Ovary (tissue), 9 donors: ENCODE measurements around the gene SLC9A9. TPM values are rescaled to one million over a fixed set of nuclear protein-coding genes. Genes with fewer than 3 reads are reported as not detected.

Experiments used
- DNase-seq, 5 donors: peaks; one replicate each; pipeline ENCODE4 v3.0.0-alpha.2; 2019 to 2020
- H3K27ac ChIP-seq, 2 donors: fragments of 200-600 bp; one replicate each; pipeline versions ENCODE4 v1.5.1 to v1.8.0; 2019 to 2022
- H3K27me3 ChIP-seq: fragments of 200-600 bp; one replicate; pipeline ENCODE4 v1.8.0; 2022
- H3K36me3 ChIP-seq: fragments of 200-600 bp; sonication (generic); one replicate; pipeline ENCODE4 v1.5.1; 2019
- H3K4me1 ChIP-seq: one replicate; pipeline ENCODE4 v1.8.1; 2013; ENCODE audit warnings: mild to moderate bottlenecking, moderate library complexity; ENCODE audit not compliant: insufficient read depth
- H3K4me3 ChIP-seq: fragments of 200-600 bp; sonication (generic); one replicate; pipeline ENCODE4 v1.5.1; 2017
- H3K9me3 ChIP-seq, 2 donors: fragments of 200-600 bp in 1 of 2; sonication (generic) in 1 of 2; one replicate each; pipeline versions ENCODE4 v1.5.1 to v1.8.1; 2013 to 2019; ENCODE audit warnings: mild to moderate bottlenecking in 1 of 2, moderate library complexity in 1 of 2
- EP300 ChIP-seq: sonication (generic); formaldehyde crosslinking; IDR thresholded peaks from one replicate; pipeline ENCODE4 v1.6.1; 2017; ENCODE audit warnings: antibody characterized with exemption
- POLR2A ChIP-seq: fragments of 450-650 bp; IDR thresholded peaks from one replicate; pipeline ENCODE4 v1.6.1; 2017; ENCODE audit warnings: antibody characterized with exemption, mild to moderate bottlenecking, moderate library complexity
- WGBS, 3 donors: extraction: QIAGEN DNeasy Blood & Tissue Kit in 1 of 3; methylation state at CpG; one replicate each; pipeline versions ENCODE4 v1.1.5 to v1.1.7; 2013 to 2017; 5-methylcytosine and 5-hydroxymethylcytosine counted together
- intact Hi-C, 4 donors: fragments of 100-400 bp; cut with DNase I; formaldehyde crosslinking; loops; one replicate each; pipeline versions ENCODE4 v1.11.0 to v1.15.1; 2022 to 2023
- polyA plus RNA-seq, 2 donors: library from polyadenylated mRNA; stranded (reverse); fragments of 200-250 nt in 1 of 2; fragments of 350-450 nt in 1 of 2; fragmentation: Illumina TruSeq in 1 of 2; extraction: RNeasy Lipid Tissue Mini Kit (QIAGEN cat#74804) in 1 of 2; gene quantifications; one replicate each; pipeline ENCODE4 v1.2.3, GENCODE V29; 2013 to 2014
- total RNA-seq, 7 donors: library from RNA; depleted of rRNA in 2 of 7; stranded (reverse); fragments of >200 nt in 2 of 7; fragmentation: NEBNext Ultra II Directional in 3 of 7; extraction: Animal tissue kit (Norgen Biotek cat#: 25700) in 3 of 7; gene quantifications; one replicate each; pipeline versions ENCODE4 v1.1.0 to v1.2.4, GENCODE V29; 2016 to 2023
- TF ChIP-seq, protein P1 (sequence below), 3 donors: fragments of 450-650 bp in 2 of 3; fragments of 200-600 bp in 1 of 3; IDR thresholded peaks; one replicate each; pipeline versions ENCODE4 v1.5.1 to v1.8.0; 2016 to 2022; ENCODE audit warnings: antibody characterized with exemption in 3 of 3, mild to moderate bottlenecking in 1 of 3
- donor health status: DM: no; HTN: no; CAD: no; lungs with moderate emphysema.
- donor health status: DM: no; HTN: no; CAD: no.
- donor health status: Bipolar disorder and iron deficiency.
- donor health status: DM: yes; HTN: yes; CAD: no.
- donor health status: DM: no; HTN: no; CAD: no.
- donor health status: DM: yes; HTN: yes; CAD: no.

Gene SLC9A9
- total and polyA plus RNA-seq, 9 donors, result 7.0 to 22.7 (median 13.5) TPM

DNA sequence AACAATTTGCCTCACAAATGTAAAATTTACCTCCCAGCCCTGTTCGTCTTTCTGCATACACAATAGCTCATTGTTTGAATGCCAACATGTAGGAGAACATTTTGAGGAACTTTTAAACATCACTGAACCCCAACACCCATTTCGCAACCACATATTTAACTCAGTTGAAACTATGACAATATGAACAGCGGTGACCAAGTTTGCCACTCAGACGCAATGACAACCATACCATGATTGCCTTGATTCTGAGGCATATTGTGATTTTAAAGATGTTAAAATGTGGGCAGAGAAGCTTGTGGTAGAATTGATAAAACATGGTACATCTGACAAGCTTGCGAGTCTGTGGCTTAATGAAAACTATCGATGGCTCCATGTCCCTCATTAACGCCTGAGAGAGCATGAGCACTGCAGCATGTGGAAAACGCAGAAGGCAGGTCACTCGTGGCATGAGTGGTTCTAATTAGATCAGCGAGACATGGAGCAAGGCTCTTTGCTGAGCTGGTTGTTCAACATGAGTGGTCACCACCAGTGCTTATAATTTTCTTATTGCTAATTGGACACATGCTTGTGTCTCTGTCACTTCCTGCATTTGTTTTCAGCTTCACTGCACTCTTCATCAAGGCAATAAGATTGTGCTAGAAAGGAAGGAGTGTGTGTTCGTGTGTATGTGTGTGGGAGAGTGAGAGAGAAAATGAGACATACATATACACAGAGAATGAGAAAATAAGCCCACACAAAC, 611.9 kb downstream of the SLC9A9 start:
- DNase-seq, result no peak
- Histone ChIP-seq H3K27me3 (no peaks in the 10 kb centered on the region), H3K4me1 (peaks cover 2% of the 10 kb centered on the region), H3K36me3 (no peaks in the 10 kb centered on the region), H3K9me3 (no peaks in the 10 kb centered on the region), H3K4me3 (no peak overlapping the region), H3K27ac (no peak overlapping the region)
- no peak for TF ChIP-seq EP300
- TF ChIP-seq, protein P1, sequence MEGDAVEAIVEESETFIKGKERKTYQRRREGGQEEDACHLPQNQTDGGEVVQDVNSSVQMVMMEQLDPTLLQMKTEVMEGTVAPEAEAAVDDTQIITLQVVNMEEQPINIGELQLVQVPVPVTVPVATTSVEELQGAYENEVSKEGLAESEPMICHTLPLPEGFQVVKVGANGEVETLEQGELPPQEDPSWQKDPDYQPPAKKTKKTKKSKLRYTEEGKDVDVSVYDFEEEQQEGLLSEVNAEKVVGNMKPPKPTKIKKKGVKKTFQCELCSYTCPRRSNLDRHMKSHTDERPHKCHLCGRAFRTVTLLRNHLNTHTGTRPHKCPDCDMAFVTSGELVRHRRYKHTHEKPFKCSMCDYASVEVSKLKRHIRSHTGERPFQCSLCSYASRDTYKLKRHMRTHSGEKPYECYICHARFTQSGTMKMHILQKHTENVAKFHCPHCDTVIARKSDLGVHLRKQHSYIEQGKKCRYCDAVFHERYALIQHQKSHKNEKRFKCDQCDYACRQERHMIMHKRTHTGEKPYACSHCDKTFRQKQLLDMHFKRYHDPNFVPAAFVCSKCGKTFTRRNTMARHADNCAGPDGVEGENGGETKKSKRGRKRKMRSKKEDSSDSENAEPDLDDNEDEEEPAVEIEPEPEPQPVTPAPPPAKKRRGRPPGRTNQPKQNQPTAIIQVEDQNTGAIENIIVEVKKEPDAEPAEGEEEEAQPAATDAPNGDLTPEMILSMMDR (IDR thresholded peaks at IDR 0.05), result no peak
- no peak for TF ChIP-seq POLR2A
- intact Hi-C loops, result no loop called here
- 90 to 96% (median 93%) methylated on average over 11 of the region's 11 CpGs for WGBS, 3 donors

DNA sequence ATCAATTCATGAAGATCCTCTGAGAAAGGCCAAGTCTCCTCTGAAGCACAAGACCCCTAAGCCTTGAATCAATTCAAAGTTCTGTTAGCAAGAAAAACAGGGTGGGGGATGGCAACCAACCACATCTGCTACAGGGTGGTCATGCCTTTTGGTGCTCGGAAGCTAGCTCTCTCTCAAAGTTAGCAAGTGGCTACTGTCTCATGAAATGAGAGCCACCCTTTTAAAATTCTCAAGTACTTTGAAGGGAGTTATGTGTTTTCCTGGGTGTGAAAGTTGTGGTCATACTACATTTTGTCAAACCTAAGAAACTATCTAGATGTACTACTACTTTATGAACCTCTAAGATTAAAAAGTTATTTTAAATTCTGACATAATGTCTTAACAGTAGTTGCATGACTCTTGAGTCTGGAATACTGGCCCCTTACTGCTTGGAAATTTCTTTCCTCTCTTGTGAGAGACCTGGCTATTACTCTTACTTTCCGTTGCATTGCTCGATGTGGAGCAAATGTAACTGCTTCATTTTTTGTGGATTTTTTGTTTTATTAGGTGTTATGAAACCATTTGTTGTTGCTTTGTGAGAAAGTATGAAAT, 612.6 kb downstream of the SLC9A9 start:
- Histone ChIP-seq H3K4me1 (no peaks in the 10 kb centered on the region), H3K27ac (no peak overlapping the region), H3K4me3 (no peak overlapping the region), H3K27me3 (no peaks in the 10 kb centered on the region), H3K36me3 (no peaks in the 10 kb centered on the region), H3K9me3 (no peaks in the 10 kb centered on the region)
- intact Hi-C loops, result no loop called here
- WGBS, 3 donors, result 96 to 98% (median 96%) methylated on average over 3 of the region's 3 CpGs
- TF ChIP-seq POLR2A (no peak), EP300 (no peak)
- TF ChIP-seq, protein P1 (IDR thresholded peaks at IDR 0.05), result no peak
- DNase-seq, result no peak

DNA sequence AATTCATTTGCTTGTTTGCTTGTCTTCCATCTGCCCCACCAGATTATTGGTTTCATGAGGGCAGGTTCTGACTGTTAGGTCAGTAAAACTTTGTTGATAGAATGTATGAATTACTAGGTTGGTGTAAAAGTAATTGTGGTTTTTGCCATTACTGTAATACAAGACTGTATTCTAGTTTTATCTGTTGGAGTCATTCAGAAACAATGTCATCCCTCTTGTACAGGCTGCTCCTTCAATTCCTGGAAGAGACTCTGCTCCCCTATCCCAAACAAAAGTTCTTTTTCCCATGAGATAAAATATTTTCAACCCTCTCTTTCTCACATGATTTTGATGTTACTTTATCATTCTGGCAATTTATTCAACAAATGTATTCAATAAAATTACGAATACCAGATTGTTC, 613.7 kb downstream of the SLC9A9 start:
- no peak overlapping the region for H3K4me3 ChIP-seq
- TF ChIP-seq POLR2A, result no peak
- TF ChIP-seq, protein P1 (IDR thresholded peaks at IDR 0.05), result no peak
- no peak for TF ChIP-seq EP300
- DNase-seq, result no peak
- no peaks in the 10 kb centered on the region for H3K4me1 ChIP-seq
- intact Hi-C loops, result no loop called here
- no peaks in the 10 kb centered on the region for H3K9me3 ChIP-seq
- 8 to 21% (median 20%) methylated on average over 1 of the region's 1 CpG for WGBS, 3 donors
- H3K27me3 ChIP-seq, result no peaks in the 10 kb centered on the region
- no peaks in the 10 kb centered on the region for H3K36me3 ChIP-seq
- H3K27ac ChIP-seq, result no peak overlapping the region

DNA sequence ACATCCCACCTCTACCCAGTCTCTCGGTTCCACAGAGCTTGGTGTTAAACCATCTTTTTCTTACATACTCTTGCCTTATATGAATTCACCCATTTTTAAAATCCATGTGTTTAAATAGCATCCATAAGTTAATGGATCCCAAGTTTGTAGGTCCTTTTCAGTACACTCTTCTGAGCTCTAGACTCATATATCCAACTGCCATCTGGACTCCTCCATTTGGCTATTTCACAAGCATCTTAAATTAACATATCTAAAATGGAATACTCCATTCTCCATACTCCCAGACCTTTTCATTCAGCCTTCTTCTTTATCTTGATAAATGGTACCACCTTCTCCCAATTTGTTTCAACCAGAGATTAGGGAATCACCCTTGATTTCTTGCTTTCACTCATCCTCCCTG, 615.3 kb downstream of the SLC9A9 start:
- DNase-seq, result no peak
- H3K4me1 ChIP-seq, result no peaks in the 10 kb centered on the region
- H3K27ac ChIP-seq, result no peak overlapping the region
- no peaks in the 10 kb centered on the region for H3K9me3 ChIP-seq
- 86 to 98% (median 94%) methylated on average over 1 of the region's 1 CpG for WGBS, 3 donors
- TF ChIP-seq POLR2A, result no peak
- TF ChIP-seq, protein P1 (IDR thresholded peaks at IDR 0.05), result no peak
- no peak for TF ChIP-seq EP300
- no peaks in the 10 kb centered on the region for H3K27me3 ChIP-seq
- intact Hi-C loops, result no loop called here
- H3K36me3 ChIP-seq, result no peaks in the 10 kb centered on the region
- H3K4me3 ChIP-seq, result no peak overlapping the region
